Activated T-helper 1 cell treated with anti-CD3 and anti-CD28 coated beads, Interleukin-12 subunit alpha, Interleukin-12 subunit beta, Interleukin-2, Interleukin-4 antibody, amounts not matched to agents 30 ng/mL and 10 ng/mL and 1 ng/mL, durations not matched to agents 14 hours and 24 hours and 36 hours (primary cell): Measurements from ENCODE around the gene TMEM87A. TPM values are rescaled to one million over a fixed set of nuclear protein-coding genes. Genes with fewer than 3 reads are reported as not detected.

ENCODE experiments used
- DNase-seq: peaks from one replicate; pipeline ENCODE4 v3.0.0; 2021; ENCODE audit warnings: low spot score
- H3K27ac Mint-ChIP-seq: one replicate; pipeline ENCODE4 v1.8.0; 2021; ENCODE audit warnings: mild to moderate bottlenecking, mixed read lengths
- H3K27me3 Mint-ChIP-seq: one replicate; pipeline ENCODE4 v1.8.0; 2022; ENCODE audit warnings: mild to moderate bottlenecking, moderate library complexity, mixed read lengths; ENCODE audit not compliant: insufficient read depth
- H3K36me3 Mint-ChIP-seq: one replicate; pipeline ENCODE4 v1.8.0; 2021; ENCODE audit warnings: low read depth, mixed read lengths
- H3K4me1 Mint-ChIP-seq: one replicate; pipeline ENCODE4 v1.8.0; 2021; ENCODE audit warnings: low read depth, mixed read lengths
- H3K4me3 Mint-ChIP-seq: one replicate; pipeline ENCODE4 v1.8.0; 2021; ENCODE audit warnings: mild to moderate bottlenecking, moderate library complexity, mixed read lengths
- H3K9me3 Mint-ChIP-seq: one replicate; pipeline ENCODE4 v1.8.0; 2021; ENCODE audit warnings: mixed read lengths
- intact Hi-C: fragments of 100-400 bp; cut with micrococcal nuclease; formaldehyde crosslinking; loops from one replicate; pipeline ENCODE4 v1.15.1; 2024
- total RNA-seq: library from RNA; stranded (reverse); gene quantifications from 2 replicates; pipeline ENCODE4 v1.2.3, GENCODE V29; 2022

The TMEM87A gene
- total RNA-seq, 1 donor from 2014 or later, result 42.3 TPM

- Mint-ChIP-seq H3K36me3 (peaks cover 42% of the 10 kb centered on the region), H3K27ac (no peak overlapping the region), H3K4me1 (peaks cover 17% of the 10 kb centered on the region), H3K27me3 (no peaks in the 10 kb centered on the region), H3K9me3 (no peaks in the 10 kb centered on the region), H3K4me3 (no peak overlapping the region)
- DNase-seq, result no peak
- intact Hi-C loops, result no loop called here
Observed at GRCh38 chr15:42213511-42213910, 59.7 kb downstream of the TMEM87A start.

GRCh38 chr15:42210696-42211095 lies 62.5 kb downstream of the TMEM87A start:
- peaks cover 39% of the 10 kb centered on the region for H3K36me3 Mint-ChIP-seq
- no peak for DNase-seq
- H3K4me3 Mint-ChIP-seq, result no peak overlapping the region
- no peak overlapping the region for H3K27ac Mint-ChIP-seq
- H3K9me3 Mint-ChIP-seq, result no peaks in the 10 kb centered on the region
- H3K4me1 Mint-ChIP-seq, result peaks cover 31% of the 10 kb centered on the region
- no peaks in the 10 kb centered on the region for H3K27me3 Mint-ChIP-seq
- intact Hi-C loops, result no loop called here

GRCh38 chr15:42207674-42208579 lies 65.3 kb downstream of the TMEM87A start, which contains the start of gene VPS39:
Gene VPS39 (minus strand): TSS chr15:42208304. CDS start chr15:42208153, 151 bp downstream.
- Mint-ChIP-seq H3K36me3 (peaks cover 30% of the 10 kb centered on the region), H3K4me3 (peak within 1 kb of the TSS; percentile 97)

GRCh38 chr15:42206406-42206805 lies 66.8 kb downstream of the TMEM87A start:
- no peaks in the 10 kb centered on the region for H3K27me3 Mint-ChIP-seq
- no peak for DNase-seq
- intact Hi-C loops, result no loop called here
- H3K9me3 Mint-ChIP-seq, result no peaks in the 10 kb centered on the region
- peaks cover 29% of the 10 kb centered on the region for H3K4me1 Mint-ChIP-seq
- H3K4me3 Mint-ChIP-seq, result peak overlapping the region; percentile 97
- no peak overlapping the region for H3K27ac Mint-ChIP-seq
- peaks cover 26% of the 10 kb centered on the region for H3K36me3 Mint-ChIP-seq

More at GRCh38 chr15:42207674-42208579, 65.3 kb downstream of the TMEM87A start, which contains the start of gene VPS39:
- intact Hi-C loops, result loop anchor here (1.0 kb wide), 2 partner anchors 15 to 65 kb away; partner anchors contain the start of genes GANC and TMEM87A
- H3K27me3 Mint-ChIP-seq, result no peaks in the 10 kb centered on the region
- H3K9me3 Mint-ChIP-seq, result no peaks in the 10 kb centered on the region
- H3K4me1 Mint-ChIP-seq, result peaks cover 29% of the 10 kb centered on the region
- H3K27ac Mint-ChIP-seq, result peak within 1 kb of the TSS; percentile 96
- DNase-seq, result peak; percentile 78

GRCh38 chr15:42203891-42204290 lies 69.3 kb downstream of the TMEM87A start:
- Mint-ChIP-seq H3K27ac (no peak overlapping the region), H3K4me3 (no peak overlapping the region), H3K36me3 (peaks cover 24% of the 10 kb centered on the region), H3K9me3 (no peaks in the 10 kb centered on the region), H3K4me1 (peaks cover 29% of the 10 kb centered on the region), H3K27me3 (no peaks in the 10 kb centered on the region)
- DNase-seq, result no peak
- intact Hi-C loops, result no loop called here

DNA sequence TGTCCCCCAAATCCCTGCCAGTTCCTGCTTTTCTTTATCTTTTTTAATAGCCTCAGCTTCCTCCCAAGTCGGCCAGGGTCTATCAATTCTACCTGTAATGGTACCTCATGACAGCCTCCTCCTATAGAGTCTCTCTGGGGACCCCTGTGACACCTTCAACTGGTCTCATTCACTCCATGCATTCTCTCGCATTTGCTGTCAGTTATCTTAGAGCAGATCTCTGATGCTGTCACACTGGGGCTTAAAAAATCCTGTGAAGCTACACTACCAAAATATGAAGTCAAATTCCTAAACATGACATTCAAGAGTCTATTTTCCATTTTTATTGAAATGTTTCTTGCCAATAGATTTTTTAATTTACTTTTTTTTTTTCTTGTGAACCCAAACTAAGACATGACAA lies 70.6 kb downstream of the TMEM87A start:
- Mint-ChIP-seq H3K4me3 (no peak overlapping the region), H3K27ac (no peak overlapping the region), H3K4me1 (peaks cover 24% of the 10 kb centered on the region), H3K27me3 (no peaks in the 10 kb centered on the region), H3K9me3 (no peaks in the 10 kb centered on the region), H3K36me3 (peaks cover 23% of the 10 kb centered on the region)
- no peak for DNase-seq
- intact Hi-C loops, result no loop called here

DNA sequence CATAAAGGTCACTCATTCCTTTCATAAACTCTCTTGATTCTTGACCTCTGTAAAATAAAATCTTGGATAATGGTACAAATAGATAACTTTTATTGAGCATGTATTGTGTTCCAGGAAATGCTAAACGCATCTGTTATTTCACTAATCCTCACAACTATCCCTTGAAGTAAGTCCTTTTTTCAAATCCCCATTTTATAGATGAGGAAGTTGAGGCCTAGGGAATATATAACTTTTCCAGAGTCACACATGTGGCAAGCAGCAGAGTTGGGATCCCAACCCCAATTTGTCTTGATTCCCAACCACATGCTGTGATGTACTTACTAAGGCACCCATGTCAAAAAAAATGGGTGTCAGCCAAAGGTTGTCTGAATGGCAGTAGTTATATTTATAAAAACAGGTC lies 71.4 kb downstream of the TMEM87A start:
- intact Hi-C loops, result no loop called here
- no peak overlapping the region for H3K4me3 Mint-ChIP-seq
- peaks cover 16% of the 10 kb centered on the region for H3K4me1 Mint-ChIP-seq
- H3K9me3 Mint-ChIP-seq, result no peaks in the 10 kb centered on the region
- no peak for DNase-seq
- H3K27me3 Mint-ChIP-seq, result no peaks in the 10 kb centered on the region
- no peak overlapping the region for H3K27ac Mint-ChIP-seq
- peaks cover 23% of the 10 kb centered on the region for H3K36me3 Mint-ChIP-seq

GRCh38 chr15:42199126-42199525 lies 74.1 kb downstream of the TMEM87A start:
- Mint-ChIP-seq H3K27me3 (no peaks in the 10 kb centered on the region), H3K27ac (no peak overlapping the region), H3K36me3 (peaks cover 29% of the 10 kb centered on the region), H3K9me3 (no peaks in the 10 kb centered on the region), H3K4me1 (no peaks in the 10 kb centered on the region), H3K4me3 (no peak overlapping the region)
- DNase-seq, result no peak
- intact Hi-C loops, result loop anchor here (10.0 kb wide), 1 partner anchor 264 kb away; no protein-coding TSS in a partner anchor

- DNase-seq, result no peak
- Mint-ChIP-seq H3K4me1 (peaks cover 4% of the 10 kb centered on the region), H3K27ac (no peak overlapping the region), H3K4me3 (no peak overlapping the region), H3K27me3 (no peaks in the 10 kb centered on the region), H3K36me3 (peaks cover 30% of the 10 kb centered on the region), H3K9me3 (no peaks in the 10 kb centered on the region)
- intact Hi-C loops, result loop anchor here (10.0 kb wide), 1 partner anchor 264 kb away; no protein-coding TSS in a partner anchor
Observed at GRCh38 chr15:42198516-42198915, 74.7 kb downstream of the TMEM87A start.

DNA sequence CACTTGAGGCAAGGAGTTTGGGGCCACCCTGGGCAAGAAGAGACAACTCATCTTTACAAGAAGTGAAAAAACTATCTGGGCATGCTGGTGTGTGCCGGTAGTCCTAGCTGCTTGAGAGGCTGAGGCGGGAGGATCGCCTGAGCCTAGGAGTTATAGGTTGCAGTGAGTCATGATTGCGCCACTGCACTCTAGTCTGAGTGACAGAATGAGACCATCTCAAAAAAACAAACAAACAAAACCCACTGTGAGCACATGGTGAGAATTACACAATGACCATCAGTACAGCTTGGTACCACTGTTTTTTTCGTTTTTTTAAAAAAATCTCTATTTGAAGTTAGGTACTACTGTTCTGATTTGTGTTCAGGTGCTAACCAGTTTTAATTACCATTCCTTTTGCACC lies 78.7 kb downstream of the TMEM87A start:
- Mint-ChIP-seq H3K27ac (peak overlapping the region; percentile 48), H3K4me1 (peaks cover 32% of the 10 kb centered on the region), H3K36me3 (peaks cover 44% of the 10 kb centered on the region), H3K4me3 (no peak overlapping the region), H3K9me3 (no peaks in the 10 kb centered on the region), H3K27me3 (no peaks in the 10 kb centered on the region)
- intact Hi-C loops, result loop anchor here (5.0 to 10.0 kb wide), 2 partner anchors 222 to 260 kb away; partner anchors contain the start of gene EHD4
- no peak for DNase-seq

GRCh38 chr15:42193383-42193782 lies 79.8 kb downstream of the TMEM87A start:
- Mint-ChIP-seq H3K4me3 (peak overlapping the region; percentile 62), H3K27ac (peak overlapping the region; percentile 72), H3K36me3 (peaks cover 49% of the 10 kb centered on the region), H3K9me3 (no peaks in the 10 kb centered on the region), H3K4me1 (peaks cover 32% of the 10 kb centered on the region), H3K27me3 (no peaks in the 10 kb centered on the region)
- no peak for DNase-seq
- intact Hi-C loops, result loop anchor here (1.0 to 10.0 kb wide), 4 partner anchors 14 to 259 kb away; partner anchors contain the start of genes EHD4, GANC and TMEM87A

DNA sequence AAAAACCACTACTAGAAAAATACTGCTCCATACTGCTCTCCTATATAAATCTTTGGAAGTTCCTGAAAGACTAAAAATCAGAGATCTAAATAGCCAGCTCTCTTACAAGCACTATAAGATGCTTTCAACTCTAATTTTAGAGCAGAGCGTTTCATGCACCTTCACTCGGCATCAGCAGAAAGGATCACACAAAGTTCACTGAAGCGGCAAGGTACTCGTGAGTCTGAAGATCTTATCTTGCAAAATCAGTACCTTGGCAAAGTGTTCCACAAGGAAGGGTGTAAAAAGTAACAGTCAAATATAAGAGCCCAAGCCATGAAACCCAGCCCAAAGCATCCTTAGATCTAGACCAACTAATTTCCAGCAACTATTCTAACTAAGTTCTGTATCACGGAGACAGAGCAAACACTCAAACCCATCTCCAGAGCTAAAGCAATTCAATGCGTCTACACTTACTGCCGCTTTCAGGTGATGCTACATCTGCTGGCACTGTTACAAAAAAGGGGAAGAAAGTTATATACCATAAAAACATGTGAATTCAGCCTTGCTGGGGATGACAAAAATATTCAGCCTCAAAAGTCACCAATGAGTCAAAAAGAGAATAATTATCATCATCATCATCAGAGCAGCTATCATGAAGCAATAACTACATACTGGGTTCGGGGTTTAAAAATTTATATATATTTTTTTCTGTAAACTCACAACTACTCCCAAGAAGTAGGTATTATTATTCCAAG lies 81.5 kb downstream of the TMEM87A start:
- H3K36me3 Mint-ChIP-seq, result peaks cover 46% of the 10 kb centered on the region
- H3K4me1 Mint-ChIP-seq, result peaks cover 32% of the 10 kb centered on the region
- H3K4me3 Mint-ChIP-seq, result no peak overlapping the region
- no peak overlapping the region for H3K27ac Mint-ChIP-seq
- intact Hi-C loops, result loop anchor here (2.0 to 10.0 kb wide), 3 partner anchors 81 to 257 kb away; partner anchors contain the start of genes EHD4, GANC and TMEM87A
- H3K9me3 Mint-ChIP-seq, result no peaks in the 10 kb centered on the region
- H3K27me3 Mint-ChIP-seq, result no peaks in the 10 kb centered on the region
- DNase-seq, result no peak
